Mesendoderm (in vitro differentiated cells): ENCODE results near the gene STX17.

Source experiments
- DNase-seq: peaks from one replicate; pipeline ENCODE4 v3.0.0; 2013
- H2AK5ac ChIP-seq: 2 replicates; pipeline ENCODE4 v1.6.1; 2013; ENCODE audit warnings: low read length, inconsistent platforms
- H2BK120ac ChIP-seq: 2 replicates; pipeline ENCODE4 v1.6.1; 2013; ENCODE audit warnings: low read depth, mild to moderate bottlenecking, low read length, moderate library complexity, mixed read lengths
- H2BK15ac ChIP-seq: replicated peaks from 2 replicates; pipeline ENCODE4 v1.6.1; 2013; ENCODE audit warnings: low read depth, mild to moderate bottlenecking, moderate library complexity
- H2BK5ac ChIP-seq: 2 replicates; pipeline ENCODE4 v1.6.1; 2013; ENCODE audit warnings: low read length, inconsistent platforms
- H3K18ac ChIP-seq: 2 replicates; pipeline ENCODE4 v1.6.1; 2013; ENCODE audit warnings: mild to moderate bottlenecking, low read length, mixed read lengths
- H3K23ac ChIP-seq: one replicate; pipeline ENCODE4 v1.6.1; 2013; ENCODE audit warnings: low read length
- H3K27ac ChIP-seq: 2 replicates; pipeline ENCODE4 v1.5.1; 2013; ENCODE audit warnings: low read depth, mild to moderate bottlenecking, inconsistent platforms, low read length, moderate library complexity
- H3K27me3 ChIP-seq: 2 replicates; pipeline ENCODE4 v1.6.1; 2013; ENCODE audit warnings: low read length, control low read depth, mild to moderate bottlenecking, inconsistent platforms; ENCODE audit not compliant: insufficient read depth, poor library complexity
- H3K36me3 ChIP-seq: 2 replicates; pipeline ENCODE4 v1.6.1; 2013; ENCODE audit warnings: low read length, inconsistent platforms; ENCODE audit not compliant: control insufficient read depth, insufficient read depth
- H3K4ac ChIP-seq: one replicate; pipeline ENCODE4 v1.6.1; 2013; ENCODE audit warnings: low read depth, mild to moderate bottlenecking, low read length, moderate library complexity
- H3K4me1 ChIP-seq: 2 replicates; pipeline ENCODE4 v1.6.1; 2013; ENCODE audit warnings: low read depth, low read length, inconsistent platforms; ENCODE audit not compliant: control insufficient read depth
- H3K4me2 ChIP-seq: 2 replicates; pipeline ENCODE4 v1.6.1; 2013; ENCODE audit warnings: low read length
- H3K4me3 ChIP-seq: 2 replicates; pipeline ENCODE4 v1.5.1; 2013; ENCODE audit warnings: mild to moderate bottlenecking, low read length
- H3K56ac ChIP-seq: one replicate; pipeline ENCODE4 v1.6.1; 2013; ENCODE audit warnings: low read length
- H3K79me1 ChIP-seq: 2 replicates; pipeline ENCODE4 v1.6.1; 2013; ENCODE audit warnings: low read length, inconsistent platforms
- H3K79me2 ChIP-seq: 2 replicates; pipeline ENCODE4 v1.6.1; 2013; ENCODE audit warnings: mild to moderate bottlenecking, low read length; ENCODE audit not compliant: control insufficient read depth, insufficient read depth
- H3K9ac ChIP-seq: 2 replicates; pipeline ENCODE4 v1.6.1; 2013; ENCODE audit warnings: low read length, inconsistent platforms
- H4K5ac ChIP-seq: one replicate; pipeline ENCODE4 v1.6.1; 2013; ENCODE audit warnings: low read length
- H4K8ac ChIP-seq: one replicate; pipeline ENCODE4 v1.6.1; 2013; ENCODE audit warnings: low read depth, mild to moderate bottlenecking, control low read depth, low read length, moderate library complexity
- WGBS: extraction: QIAGEN DNeasy Blood & Tissue Kit; methylation state at CpG from one replicate; pipeline ENCODE4 v1.1.7; 2013; ENCODE audit warnings: low lambda C conversion rate, missing lambda C conversion rate; ENCODE audit not compliant: insufficient coverage; ENCODE audit errors: extremely low coverage; 5-methylcytosine and 5-hydroxymethylcytosine counted together

STX17 gene

GRCh38 chr9:99998266-99998665 is 91.8 kb downstream of the STX17 start:
- H3K27me3 ChIP-seq = no peaks in the 10 kb centered on the region
- no peak overlapping the region for H3K23ac ChIP-seq
- WGBS = no CpG with 5 or more reads among the region's 22 CpGs
- H2AK5ac ChIP-seq = no peak overlapping the region
- H3K56ac ChIP-seq = no peak overlapping the region
- H3K4ac ChIP-seq = no peak overlapping the region
- H3K27ac ChIP-seq = no peak overlapping the region
- no peak overlapping the region for H4K5ac ChIP-seq
- H3K9ac ChIP-seq = no peak overlapping the region
- no peak overlapping the region for H2BK120ac ChIP-seq
- H4K8ac ChIP-seq = no peak overlapping the region
- no peaks in the 10 kb centered on the region for H3K4me1 ChIP-seq
- H3K18ac ChIP-seq = no peak overlapping the region
- no peaks in the 10 kb centered on the region for H3K79me1 ChIP-seq
- H3K4me2 ChIP-seq = no peak overlapping the region
- no peak overlapping the region for H2BK5ac ChIP-seq
- no peaks in the 10 kb centered on the region for H3K36me3 ChIP-seq
- no peaks in the 10 kb centered on the region for H3K79me2 ChIP-seq
- H3K4me3 ChIP-seq = no peak overlapping the region
- no peak overlapping the region for H2BK15ac ChIP-seq
- DNase-seq = peak; percentile 73

DNA sequence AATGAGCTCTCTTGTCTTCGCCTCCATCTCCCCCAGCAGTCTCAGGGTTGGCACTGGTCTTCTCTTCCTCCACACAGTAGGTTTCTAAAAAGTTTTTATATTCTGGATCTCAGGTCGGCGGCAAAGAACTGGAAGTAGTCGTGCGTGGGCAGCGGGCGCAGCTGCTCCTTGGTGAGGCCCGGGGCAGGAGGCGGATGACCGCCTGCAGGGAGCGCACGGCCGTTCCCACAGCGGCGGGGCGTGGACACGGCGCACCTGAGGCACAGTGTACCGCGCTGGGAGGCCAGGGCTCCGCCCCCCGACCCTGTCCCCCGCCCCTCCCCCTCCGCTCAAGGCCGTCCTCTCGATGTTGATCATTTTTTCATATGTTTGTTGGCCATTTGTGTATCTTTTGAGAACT is 92.4 kb downstream of the STX17 start:
- no peaks in the 10 kb centered on the region for H3K79me1 ChIP-seq
- H3K18ac ChIP-seq = no peak overlapping the region
- H3K4me3 ChIP-seq = no peak overlapping the region
- DNase-seq = no peak
- WGBS = no CpG with 5 or more reads among the region's 26 CpGs
- H3K23ac ChIP-seq = no peak overlapping the region
- H3K27ac ChIP-seq = no peak overlapping the region
- no peak overlapping the region for H2BK5ac ChIP-seq
- H3K4me2 ChIP-seq = no peak overlapping the region
- H2BK15ac ChIP-seq = no peak overlapping the region
- H4K8ac ChIP-seq = no peak overlapping the region
- H3K79me2 ChIP-seq = no peaks in the 10 kb centered on the region
- no peaks in the 10 kb centered on the region for H3K36me3 ChIP-seq
- H3K27me3 ChIP-seq = no peaks in the 10 kb centered on the region
- no peaks in the 10 kb centered on the region for H3K4me1 ChIP-seq
- no peak overlapping the region for H2BK120ac ChIP-seq
- no peak overlapping the region for H3K4ac ChIP-seq
- H3K9ac ChIP-seq = no peak overlapping the region
- no peak overlapping the region for H4K5ac ChIP-seq
- H2AK5ac ChIP-seq = no peak overlapping the region
- peak overlapping the region; percentile 25 for H3K56ac ChIP-seq

- H3K27ac ChIP-seq = no peak overlapping the region
- H3K4me2 ChIP-seq = no peak overlapping the region
- H3K36me3 ChIP-seq = no peaks in the 10 kb centered on the region
- no peak overlapping the region for H3K4me3 ChIP-seq
- H2AK5ac ChIP-seq = no peak overlapping the region
- no peak overlapping the region for H2BK15ac ChIP-seq
- H3K79me2 ChIP-seq = no peaks in the 10 kb centered on the region
- H3K23ac ChIP-seq = no peak overlapping the region
- DNase-seq = no peak
- no peaks in the 10 kb centered on the region for H3K27me3 ChIP-seq
- no peak overlapping the region for H3K56ac ChIP-seq
- no peak overlapping the region for H3K4ac ChIP-seq
- H3K4me1 ChIP-seq = no peaks in the 10 kb centered on the region
- no peak overlapping the region for H4K8ac ChIP-seq
- H2BK5ac ChIP-seq = no peak overlapping the region
- no peak overlapping the region for H4K5ac ChIP-seq
- no peak overlapping the region for H2BK120ac ChIP-seq
- no peak overlapping the region for H3K9ac ChIP-seq
- no peaks in the 10 kb centered on the region for H3K79me1 ChIP-seq
- no peak overlapping the region for H3K18ac ChIP-seq
- WGBS = no CpG with 5 or more reads among the region's 5 CpGs
These were observed 93.3 kb downstream of the STX17 start for GRCh38 chr9:99999797-100000196.

GRCh38 chr9:100011062-100011681 is 104.7 kb downstream of the STX17 start:
- Histone ChIP-seq H3K9ac (no peak overlapping the region), H3K56ac (no peak overlapping the region), H3K27ac (no peak overlapping the region), H2BK5ac (no peak overlapping the region), H3K79me1 (no peaks in the 10 kb centered on the region), H4K5ac (no peak overlapping the region), H3K18ac (no peak overlapping the region), H3K4me1 (no peaks in the 10 kb centered on the region), H2BK120ac (no peak overlapping the region), H3K36me3 (no peaks in the 10 kb centered on the region), H2BK15ac (no peak overlapping the region), H3K4me2 (no peak overlapping the region), H4K8ac (no peak overlapping the region), H3K4ac (no peak overlapping the region), H3K79me2 (no peaks in the 10 kb centered on the region), H2AK5ac (no peak overlapping the region), H3K4me3 (no peak overlapping the region), H3K23ac (no peak overlapping the region), H3K27me3 (no peaks in the 10 kb centered on the region)
- DNase-seq = peak; percentile 71
- WGBS = no CpG with 5 or more reads among the region's 1 CpG

- no peak overlapping the region for H3K27ac ChIP-seq
- no peak overlapping the region for H3K4ac ChIP-seq
These were observed 105.8 kb downstream of the STX17 start for GRCh38 chr9:100012279-100012678.

DNA sequence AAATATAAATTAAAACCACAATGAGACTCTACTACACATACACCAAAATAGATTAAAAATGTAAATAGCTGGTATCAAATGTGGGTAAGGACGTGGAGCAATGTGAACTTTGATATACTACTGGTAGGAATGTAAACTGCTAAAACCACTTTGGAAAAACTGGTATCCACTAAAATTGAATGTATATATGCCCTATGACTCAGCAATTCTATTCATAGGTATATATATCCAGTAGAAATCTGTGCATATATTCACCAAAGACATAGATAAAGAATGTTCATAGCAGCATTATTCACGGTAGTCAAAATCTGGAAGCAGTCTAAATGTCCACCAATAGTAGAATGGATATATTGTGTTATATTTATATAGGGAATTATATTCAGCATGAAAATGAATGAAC is 107.1 kb downstream of the STX17 start:
- H3K79me2 ChIP-seq = no peaks in the 10 kb centered on the region
- no peaks in the 10 kb centered on the region for H3K4me1 ChIP-seq
- no CpG with 5 or more reads among the region's 2 CpGs for WGBS
- no peak overlapping the region for H3K4me3 ChIP-seq
- H3K9ac ChIP-seq = no peak overlapping the region
- H3K18ac ChIP-seq = no peak overlapping the region
- no peak overlapping the region for H3K56ac ChIP-seq
- H2AK5ac ChIP-seq = no peak overlapping the region
- H3K4ac ChIP-seq = no peak overlapping the region
- H2BK15ac ChIP-seq = no peak overlapping the region
- no peaks in the 10 kb centered on the region for H3K79me1 ChIP-seq
- DNase-seq = no peak
- H3K23ac ChIP-seq = no peak overlapping the region
- H4K8ac ChIP-seq = no peak overlapping the region
- no peak overlapping the region for H4K5ac ChIP-seq
- H3K27ac ChIP-seq = no peak overlapping the region
- H3K4me2 ChIP-seq = no peak overlapping the region
- H2BK120ac ChIP-seq = no peak overlapping the region
- no peaks in the 10 kb centered on the region for H3K36me3 ChIP-seq
- no peak overlapping the region for H2BK5ac ChIP-seq
- no peaks in the 10 kb centered on the region for H3K27me3 ChIP-seq

More at GRCh38 chr9:100012279-100012678, 105.8 kb downstream of the STX17 start:
- H2AK5ac ChIP-seq = no peak overlapping the region
- no peak overlapping the region for H4K5ac ChIP-seq
- no peaks in the 10 kb centered on the region for H3K79me2 ChIP-seq
- H3K36me3 ChIP-seq = no peaks in the 10 kb centered on the region
- no peaks in the 10 kb centered on the region for H3K27me3 ChIP-seq
- DNase-seq = no peak
- no peak overlapping the region for H2BK15ac ChIP-seq
- H3K4me1 ChIP-seq = no peaks in the 10 kb centered on the region
- no peak overlapping the region for H3K23ac ChIP-seq
- no peak overlapping the region for H3K18ac ChIP-seq
- no peaks in the 10 kb centered on the region for H3K79me1 ChIP-seq
- no peak overlapping the region for H3K56ac ChIP-seq
- no peak overlapping the region for H2BK5ac ChIP-seq
- no peak overlapping the region for H3K4me2 ChIP-seq
- no peak overlapping the region for H4K8ac ChIP-seq
- H2BK120ac ChIP-seq = no peak overlapping the region
- H3K9ac ChIP-seq = no peak overlapping the region
- no peak overlapping the region for H3K4me3 ChIP-seq
